CD4-positive, CD25-positive, alpha-beta regulatory T cell (primary cell): ENCODE measurements around the gene TMEM263. TPM values are rescaled to one million over a fixed set of nuclear protein-coding genes. Genes with fewer than 3 reads are reported as not detected.

Experiments
- ATAC-seq, 2 donors: fragments of 150-1000 bp; cut with Tn5 transposase; one replicate each; pipeline ENCODE4 v1.10.0; 2021; ENCODE audit warnings: low read depth in 2 of 2, moderate number of reproducible peaks in 2 of 2, moderate library complexity in 1 of 2
- DNase-seq, 3 donors: peaks; one replicate each; pipeline versions ENCODE4 v3.0.0 to v3.0.0-alpha.2; 2012 to 2022; ENCODE audit warnings: mixed read lengths in 1 of 3
- H3K27ac ChIP-seq: one replicate; pipeline ENCODE4 v1.7.0; 2013; ENCODE audit warnings: mild to moderate bottlenecking, low read length; ENCODE audit not compliant: insufficient read depth, poor library complexity, severe bottlenecking
- H3K27me3 ChIP-seq: one replicate; pipeline ENCODE4 v1.7.0; 2013; ENCODE audit warnings: low read length; ENCODE audit not compliant: control insufficient read depth, insufficient read depth
- H3K36me3 ChIP-seq: one replicate; pipeline ENCODE4 v1.7.0; 2013; ENCODE audit warnings: mild to moderate bottlenecking, low read length, moderate library complexity; ENCODE audit not compliant: control insufficient read depth, insufficient read depth
- H3K4me1 ChIP-seq: 2 replicates; pipeline ENCODE4 v1.7.0; 2013; ENCODE audit warnings: mild to moderate bottlenecking, low read length; ENCODE audit not compliant: insufficient read depth, control insufficient read depth, poor library complexity, severe bottlenecking
- H3K4me3 ChIP-seq: one replicate; pipeline ENCODE4 v1.7.0; 2013; ENCODE audit warnings: low read depth, mild to moderate bottlenecking, low read length, moderate library complexity
- H3K9me3 ChIP-seq, 2 experiments: 1 replicate in 1 of 2; 2 replicates in 1 of 2; pipeline ENCODE4 v1.7.0; 2013; ENCODE audit warnings: low read length in 2 of 2, mild to moderate bottlenecking in 1 of 2, moderate library complexity in 1 of 2; ENCODE audit not compliant: control insufficient read depth in 2 of 2
- H3K27ac Mint-ChIP-seq, 3 donors: one replicate each; pipeline ENCODE4 v1.8.0; 2020 to 2022; ENCODE audit warnings: mild to moderate bottlenecking in 3 of 3, mixed read lengths in 3 of 3, moderate library complexity in 2 of 3
- H3K27me3 Mint-ChIP-seq: one replicate; pipeline ENCODE4 v1.8.0; 2022; ENCODE audit warnings: mild to moderate bottlenecking, mixed read lengths
- H3K36me3 Mint-ChIP-seq: one replicate; pipeline ENCODE4 v1.8.0; 2020; ENCODE audit warnings: mixed read lengths
- H3K4me1 Mint-ChIP-seq, 4 donors: one replicate each; pipeline ENCODE4 v1.8.0; 2020 to 2022; ENCODE audit warnings: mixed read lengths in 4 of 4, mild to moderate bottlenecking in 1 of 4
- H3K4me3 Mint-ChIP-seq, 4 donors: one replicate each; pipeline ENCODE4 v1.8.0; 2020 to 2022; ENCODE audit warnings: mild to moderate bottlenecking in 4 of 4, mixed read lengths in 4 of 4, moderate library complexity in 3 of 4
- H3K9me3 Mint-ChIP-seq, 7 donors: one replicate each; pipeline ENCODE4 v1.8.0; 2020 to 2022; ENCODE audit warnings: mixed read lengths in 7 of 7, mild to moderate bottlenecking in 3 of 7, moderate library complexity in 2 of 7
- polyA plus RNA-seq, 4 donors: library from polyadenylated mRNA; unstranded; fragments of 300-500 nt; fragmentation: Illumina TruSeq; gene quantifications; one replicate each; pipeline ENCODE4 v1.2.3, GENCODE V29; 2021
- total RNA-seq: library from RNA; stranded (reverse); gene quantifications from one replicate; pipeline ENCODE4 v1.2.3, GENCODE V29; 2022

TMEM263 gene
- total and polyA plus RNA-seq, 5 donors from 2014 or later: 27.3 to 37.8 (median 33.2) TPM

GRCh38 chr12:106962286-106962685 lies 6.6 kb downstream of the TMEM263 start:
- peaks cover 34 to 51% (median 38%) of the 10 kb centered on the region in 4 donors for H3K4me1 Mint-ChIP-seq
- H3K36me3 ChIP-seq: peaks cover 7% of the 10 kb centered on the region
- no peaks in the 10 kb centered on the region for H3K27me3 Mint-ChIP-seq
- H3K9me3 Mint-ChIP-seq: no peaks in the 10 kb centered on the region
- no peak overlapping the region for H3K4me3 Mint-ChIP-seq
- H3K36me3 Mint-ChIP-seq: peaks cover 33% of the 10 kb centered on the region
- no peak overlapping the region for H3K4me3 ChIP-seq
- H3K27ac ChIP-seq: no peak overlapping the region
- no peaks in the 10 kb centered on the region for H3K9me3 ChIP-seq
- H3K27ac Mint-ChIP-seq: peak overlapping the region in 1 of 3 donors; percentile 15
- ATAC-seq (no peak), DNase-seq (no peak)
- no peaks in the 10 kb centered on the region for H3K27me3 ChIP-seq
- H3K4me1 ChIP-seq: peaks cover 17% of the 10 kb centered on the region

DNA sequence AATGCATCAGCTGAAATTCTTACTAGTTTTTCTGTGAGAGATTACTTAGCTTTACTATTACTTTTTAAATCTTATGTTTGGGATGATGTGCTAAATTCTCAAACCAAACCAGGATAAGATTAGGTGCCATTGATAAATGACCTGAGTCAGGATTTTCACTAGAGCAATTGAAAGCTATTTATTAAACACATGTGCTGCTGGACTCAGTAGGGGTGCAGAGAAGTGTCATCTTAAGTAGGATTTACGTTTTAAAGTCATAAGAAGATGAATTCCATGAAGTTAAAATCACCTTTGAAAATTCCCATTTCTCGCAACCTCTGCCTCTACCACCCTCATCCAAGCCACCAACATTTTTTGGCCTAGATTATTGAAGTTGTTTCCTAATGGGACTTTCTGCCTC lies 8.8 kb downstream of the TMEM263 start:
- Histone ChIP-seq H3K27me3 (no peaks in the 10 kb centered on the region), H3K4me1 (peaks cover 8% of the 10 kb centered on the region), H3K36me3 (peaks cover 20% of the 10 kb centered on the region), H3K9me3 (no peaks in the 10 kb centered on the region), H3K27ac (no peak overlapping the region), H3K4me3 (no peak overlapping the region)
- peaks cover 41% of the 10 kb centered on the region for H3K36me3 Mint-ChIP-seq
- H3K27me3 Mint-ChIP-seq: no peaks in the 10 kb centered on the region
- DNase-seq (no peak), ATAC-seq (no peak)
- no peak overlapping the region for H3K4me3 Mint-ChIP-seq
- peaks cover 16 to 36% (median 23%) of the 10 kb centered on the region in 4 donors for H3K4me1 Mint-ChIP-seq
- H3K27ac Mint-ChIP-seq: no peak overlapping the region
- no peaks in the 10 kb centered on the region for H3K9me3 Mint-ChIP-seq

DNA sequence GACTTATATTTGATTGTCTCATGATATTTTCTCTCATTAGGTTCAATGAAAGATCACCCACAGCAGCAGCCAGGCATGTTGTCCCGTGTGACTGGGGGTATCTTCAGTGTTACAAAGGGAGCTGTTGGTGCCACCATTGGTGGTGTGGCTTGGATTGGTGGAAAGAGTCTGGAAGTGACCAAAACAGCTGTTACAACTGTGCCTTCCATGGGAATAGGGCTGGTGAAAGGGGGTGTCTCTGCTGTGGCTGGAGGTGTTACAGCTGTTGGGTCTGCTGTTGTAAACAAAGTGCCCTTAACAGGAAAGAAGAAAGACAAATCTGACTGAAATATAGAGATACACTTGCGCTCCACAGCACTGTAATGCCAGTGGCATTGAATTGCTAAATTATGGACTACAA lies 15.4 kb downstream of the TMEM263 start:
- DNase-seq: no peak
- H3K9me3 ChIP-seq: no peaks in the 10 kb centered on the region
- H3K4me3 Mint-ChIP-seq: no peak overlapping the region

DNA sequence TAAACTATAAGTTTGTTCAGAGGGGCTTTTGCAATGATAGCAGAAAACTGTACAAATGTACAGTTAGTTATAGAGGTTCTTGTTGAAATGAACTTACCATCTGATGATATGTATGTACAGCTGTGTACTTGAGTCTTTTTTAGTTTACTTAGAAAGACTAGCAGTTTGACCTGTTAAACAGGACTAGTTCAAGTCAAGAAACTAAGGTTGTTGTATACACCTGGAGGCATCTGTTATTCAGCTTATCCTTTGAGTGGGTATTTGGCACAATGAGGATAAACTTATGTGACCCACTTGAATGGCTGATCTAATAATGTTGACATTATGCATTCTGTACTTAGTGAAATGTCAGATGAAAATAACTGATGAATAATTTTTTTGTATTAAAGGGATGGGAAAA lies 17.8 kb downstream of the TMEM263 start:
- Histone ChIP-seq H3K27me3 (no peaks in the 10 kb centered on the region), H3K4me1 (no peaks in the 10 kb centered on the region), H3K27ac (no peak overlapping the region), H3K9me3 (no peaks in the 10 kb centered on the region), H3K36me3 (peaks cover 22% of the 10 kb centered on the region), H3K4me3 (no peak overlapping the region)
- H3K27me3 Mint-ChIP-seq: no peaks in the 10 kb centered on the region
- H3K36me3 Mint-ChIP-seq: peaks cover 22% of the 10 kb centered on the region
- H3K27ac Mint-ChIP-seq: no peak overlapping the region
- no peaks in the 10 kb centered on the region for H3K9me3 Mint-ChIP-seq
- no peak overlapping the region for H3K4me3 Mint-ChIP-seq
- DNase-seq (no peak), ATAC-seq (no peak)
- peaks cover 4 to 24% (median 18%) of the 10 kb centered on the region in 4 donors for H3K4me1 Mint-ChIP-seq

More for the DNA sequence above, 15.4 kb downstream of the TMEM263 start:
- H3K36me3 ChIP-seq: peaks cover 35% of the 10 kb centered on the region
- Mint-ChIP-seq H3K4me1 (peaks cover 3 to 25% (median 16%) of the 10 kb centered on the region in 4 donors), H3K9me3 (no peaks in the 10 kb centered on the region), H3K36me3 (peaks cover 35% of the 10 kb centered on the region), H3K27ac (peak overlapping the region in 2 of 3 donors; percentile 34 to 58), H3K27me3 (no peaks in the 10 kb centered on the region)
- no peaks in the 10 kb centered on the region for H3K4me1 ChIP-seq
- no peaks in the 10 kb centered on the region for H3K27me3 ChIP-seq
- no peak overlapping the region for H3K27ac ChIP-seq
- no peak for ATAC-seq
- H3K4me3 ChIP-seq: no peak overlapping the region

- Mint-ChIP-seq H3K27ac (peak overlapping the region in 2 of 3 donors; percentile 12 to 28), H3K27me3 (no peaks in the 10 kb centered on the region)
These were observed 18.8 kb downstream of the TMEM263 start for GRCh38 chr12:106974511-106974910.

GRCh38 chr12:106975098-106975497 lies 19.4 kb downstream of the TMEM263 start:
- no peaks in the 10 kb centered on the region for H3K27me3 ChIP-seq
- H3K27ac Mint-ChIP-seq: peak overlapping the region; percentile 8 to 80 (median 12)
- ATAC-seq (no peak), DNase-seq (no peak)
- peaks cover 22% of the 10 kb centered on the region for H3K36me3 Mint-ChIP-seq
- H3K9me3 Mint-ChIP-seq: no peaks in the 10 kb centered on the region
- H3K9me3 ChIP-seq: no peaks in the 10 kb centered on the region
- no peak overlapping the region for H3K4me3 ChIP-seq
- H3K4me1 ChIP-seq: no peaks in the 10 kb centered on the region
- no peak overlapping the region for H3K27ac ChIP-seq
- peaks cover 21% of the 10 kb centered on the region for H3K36me3 ChIP-seq
- no peaks in the 10 kb centered on the region for H3K27me3 Mint-ChIP-seq
- no peak overlapping the region for H3K4me3 Mint-ChIP-seq
- H3K4me1 Mint-ChIP-seq: peaks cover 4 to 24% (median 19%) of the 10 kb centered on the region in 4 donors

More at GRCh38 chr12:106974511-106974910, 18.8 kb downstream of the TMEM263 start:
- DNase-seq (no peak), ATAC-seq (no peak)
- peaks cover 4 to 24% (median 19%) of the 10 kb centered on the region in 4 donors for H3K4me1 Mint-ChIP-seq
- Histone ChIP-seq H3K4me3 (no peak overlapping the region), H3K27me3 (no peaks in the 10 kb centered on the region), H3K36me3 (peaks cover 21% of the 10 kb centered on the region), H3K4me1 (no peaks in the 10 kb centered on the region), H3K9me3 (no peaks in the 10 kb centered on the region), H3K27ac (no peak overlapping the region)
- H3K4me3 Mint-ChIP-seq: no peak overlapping the region
- peaks cover 22% of the 10 kb centered on the region for H3K36me3 Mint-ChIP-seq
- no peaks in the 10 kb centered on the region for H3K9me3 Mint-ChIP-seq

DNA sequence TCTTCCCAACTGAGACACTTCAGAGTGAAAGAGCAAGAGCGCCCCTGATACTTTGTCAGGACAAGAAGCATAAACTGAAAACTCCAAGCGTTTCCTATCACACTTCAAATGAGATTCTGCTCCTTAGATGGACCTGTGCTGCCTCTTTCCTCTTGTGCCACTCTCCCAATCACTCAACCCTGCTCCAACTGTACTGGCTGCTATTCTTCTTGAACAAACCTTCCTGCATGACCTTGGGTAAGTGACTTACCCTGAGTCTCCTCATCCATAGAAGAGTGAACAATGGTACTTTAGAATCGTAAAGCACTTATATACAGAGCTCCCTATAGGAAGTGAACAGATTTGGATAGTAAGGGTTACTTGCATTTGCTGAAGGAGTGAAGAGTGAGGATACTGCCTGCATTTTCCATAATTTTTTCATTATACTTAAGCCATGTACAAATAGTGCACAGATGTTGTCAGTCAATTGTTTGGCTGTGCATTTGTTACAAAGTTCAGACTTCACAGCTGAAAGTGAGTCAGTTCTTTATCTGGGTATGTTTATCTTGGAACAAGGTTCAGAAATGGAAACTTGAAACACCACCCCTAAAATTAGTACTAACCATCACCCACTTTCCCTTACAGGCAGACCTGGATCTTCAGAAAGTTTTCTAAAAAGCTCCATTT lies 20.4 kb downstream of the TMEM263 start:
- no peaks in the 10 kb centered on the region for H3K4me1 ChIP-seq
- no peaks in the 10 kb centered on the region for H3K9me3 ChIP-seq
- H3K27me3 ChIP-seq: no peaks in the 10 kb centered on the region
- peaks cover 18% of the 10 kb centered on the region for H3K36me3 Mint-ChIP-seq
- no peak overlapping the region for H3K27ac ChIP-seq
- no peak overlapping the region for H3K27ac Mint-ChIP-seq
- no peaks in the 10 kb centered on the region for H3K9me3 Mint-ChIP-seq
- H3K27me3 Mint-ChIP-seq: no peaks in the 10 kb centered on the region
- no peak overlapping the region for H3K4me3 Mint-ChIP-seq
- no peak overlapping the region for H3K4me3 ChIP-seq
- DNase-seq (no peak), ATAC-seq (no peak)
- H3K36me3 ChIP-seq: peaks cover 16% of the 10 kb centered on the region
- H3K4me1 Mint-ChIP-seq: peaks cover 4 to 19% (median 15%) of the 10 kb centered on the region in 4 donors

GRCh38 chr12:106976668-106977067 lies 21.0 kb downstream of the TMEM263 start:
- Mint-ChIP-seq H3K27me3 (no peaks in the 10 kb centered on the region), H3K4me1 (peaks cover 4 to 18% (median 14%) of the 10 kb centered on the region in 4 donors), H3K9me3 (no peaks in the 10 kb centered on the region), H3K4me3 (no peak overlapping the region), H3K27ac (no peak overlapping the region), H3K36me3 (peaks cover 13% of the 10 kb centered on the region)
- Histone ChIP-seq H3K4me3 (no peak overlapping the region), H3K9me3 (no peaks in the 10 kb centered on the region), H3K4me1 (no peaks in the 10 kb centered on the region), H3K27me3 (no peaks in the 10 kb centered on the region), H3K36me3 (peaks cover 12% of the 10 kb centered on the region), H3K27ac (no peak overlapping the region)
- ATAC-seq: no peak
- no peak for DNase-seq
